PC-3 (cell line): ENCODE measurements around the gene FLT1.

Experiments
- EZH2 ChIP-seq: fragments of 300-600 bp; sonication (generic); IDR thresholded peaks from one replicate; pipeline ENCODE4 v1.6.1; 2017; ENCODE audit warnings: antibody characterized with exemption, mild to moderate bottlenecking, low read length; ENCODE audit not compliant: unreplicated experiment
- TF ChIP-seq, protein P1 (sequence below): fragments of 300-600 bp; sonication (generic); conservative IDR thresholded peaks from 2 replicates; pipeline ENCODE4 v1.5.1; 2017; ENCODE audit warnings: antibody characterized with exemption, low read depth, mild to moderate bottlenecking, low read length

DNA sequence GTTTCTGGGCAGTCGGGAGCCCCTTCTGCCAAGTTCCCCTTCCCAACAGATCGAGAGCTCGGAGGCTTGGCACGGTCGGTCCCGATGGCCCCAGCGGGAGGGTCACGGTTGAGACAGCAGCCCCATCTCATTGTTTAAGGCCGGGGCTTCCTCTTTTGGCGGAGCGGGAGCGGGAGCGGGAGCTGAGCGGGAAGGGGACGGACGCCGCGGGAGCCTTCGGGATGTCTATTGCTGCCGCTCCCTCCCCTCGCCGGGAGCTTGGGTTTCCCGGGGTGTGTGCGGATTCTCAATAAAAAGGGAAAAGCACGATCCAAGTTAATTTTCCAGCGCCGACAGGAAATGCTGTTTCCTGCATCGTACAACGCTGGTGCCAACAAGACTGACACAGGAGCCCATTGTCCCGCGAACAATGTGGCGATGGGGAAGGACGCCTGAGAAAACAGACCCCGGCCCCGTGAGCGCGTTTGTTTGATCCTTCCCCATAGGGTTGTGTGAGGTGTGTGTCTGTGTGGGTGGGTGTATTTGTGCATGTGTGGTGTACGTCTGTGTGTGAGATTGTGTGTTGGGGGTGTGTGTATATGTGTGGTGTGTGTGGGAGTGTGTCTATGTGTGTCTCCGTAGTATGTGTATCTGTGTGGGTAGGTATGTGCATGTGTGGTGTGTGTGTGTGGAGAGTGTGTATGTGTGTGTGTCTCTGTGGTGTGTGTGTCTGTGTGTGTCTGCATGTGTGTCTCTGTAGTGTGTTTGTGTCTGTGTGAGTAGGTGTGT, 36.3 kb upstream of the FLT1 start:
- TF ChIP-seq, protein P1, sequence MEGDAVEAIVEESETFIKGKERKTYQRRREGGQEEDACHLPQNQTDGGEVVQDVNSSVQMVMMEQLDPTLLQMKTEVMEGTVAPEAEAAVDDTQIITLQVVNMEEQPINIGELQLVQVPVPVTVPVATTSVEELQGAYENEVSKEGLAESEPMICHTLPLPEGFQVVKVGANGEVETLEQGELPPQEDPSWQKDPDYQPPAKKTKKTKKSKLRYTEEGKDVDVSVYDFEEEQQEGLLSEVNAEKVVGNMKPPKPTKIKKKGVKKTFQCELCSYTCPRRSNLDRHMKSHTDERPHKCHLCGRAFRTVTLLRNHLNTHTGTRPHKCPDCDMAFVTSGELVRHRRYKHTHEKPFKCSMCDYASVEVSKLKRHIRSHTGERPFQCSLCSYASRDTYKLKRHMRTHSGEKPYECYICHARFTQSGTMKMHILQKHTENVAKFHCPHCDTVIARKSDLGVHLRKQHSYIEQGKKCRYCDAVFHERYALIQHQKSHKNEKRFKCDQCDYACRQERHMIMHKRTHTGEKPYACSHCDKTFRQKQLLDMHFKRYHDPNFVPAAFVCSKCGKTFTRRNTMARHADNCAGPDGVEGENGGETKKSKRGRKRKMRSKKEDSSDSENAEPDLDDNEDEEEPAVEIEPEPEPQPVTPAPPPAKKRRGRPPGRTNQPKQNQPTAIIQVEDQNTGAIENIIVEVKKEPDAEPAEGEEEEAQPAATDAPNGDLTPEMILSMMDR = no peak
- TF ChIP-seq EZH2 = no peak
